OCI-LY1 (cell line): ENCODE results near the gene CSGALNACT2.

Source experiments
- CTCF ChIP-seq: fragments of 200-600 bp; sonication (generic), shearing (Covaris generic); IDR thresholded peaks from 2 replicates; pipeline ENCODE4 v1.5.1; 2017; ENCODE audit warnings: mild to moderate bottlenecking, antibody characterized with exemption, low read length, moderate library complexity, mixed read lengths
- EZH2 ChIP-seq: fragments of 200-600 bp; sonication (generic), shearing (Covaris generic); IDR thresholded peaks from 2 replicates; pipeline ENCODE4 v1.8.0; 2017; ENCODE audit warnings: borderline replicate concordance, mixed run types, mild to moderate bottlenecking, antibody characterized with exemption, low read length, moderate library complexity, mixed read lengths

- no peak for TF ChIP-seq CTCF
- TF ChIP-seq EZH2, result no peak
Measured at GRCh38 chr10:43216931-43217562, 78.8 kb downstream of the CSGALNACT2 start.
